WTC11 (cell line): ENCODE measurements around the gene MYO5B. TPM values are rescaled to one million over a fixed set of nuclear protein-coding genes. Genes with fewer than 3 reads are reported as not detected.

Source experiments
- ATAC-seq: fragments of 200-7000 bp; cut with Tn5 transposase; 2 replicates; pipeline ENCODE4 v1.10.0; 2021; ENCODE audit warnings: mild to moderate bottlenecking, moderate library complexity
- CTCF ChIA-PET: fragments of 300-600 bp; sonication (Branson Sonifier 250); formaldehyde crosslinking; loops from one replicate; lab custom pipeline; 2021; ENCODE audit warnings: antibody characterized with exemption; lab: Charles Lee
- POLR2A ChIA-PET: fragments of 350-600 bp; sonication (Branson Sonifier 250); formaldehyde crosslinking; loops from one replicate; lab custom pipeline; 2021; ENCODE audit warnings: antibody characterized with exemption; lab: Charles Lee
- DNase-seq: peaks from one replicate; pipeline ENCODE4 v3.0.0; 2021; ENCODE audit warnings: low spot score
- H3K27ac Mint-ChIP-seq: 2 replicates; pipeline ENCODE4 v1.8.0; 2021; ENCODE audit warnings: mixed read lengths
- H3K27me3 Mint-ChIP-seq: 2 replicates; pipeline ENCODE4 v1.8.0; 2021; ENCODE audit warnings: low read depth, mild to moderate bottlenecking, moderate library complexity, mixed read lengths
- H3K36me3 Mint-ChIP-seq: 2 replicates; pipeline ENCODE4 v1.8.0; 2021; ENCODE audit warnings: mixed read lengths
- H3K4me1 Mint-ChIP-seq: 2 replicates; pipeline ENCODE4 v1.8.0; 2022; ENCODE audit warnings: mixed read lengths
- H3K4me3 Mint-ChIP-seq: 2 replicates; pipeline ENCODE4 v1.8.0; 2021; ENCODE audit warnings: mild to moderate bottlenecking, moderate library complexity, mixed read lengths
- H3K9me3 Mint-ChIP-seq: 2 replicates; pipeline ENCODE4 v1.8.0; 2021; ENCODE audit warnings: mixed read lengths
- ATF1 ChIP-seq: sonication (generic); formaldehyde crosslinking; IDR thresholded peaks from 2 replicates; pipeline ENCODE4 v1.8.1; 2023; ENCODE audit warnings: mild to moderate bottlenecking, moderate library complexity, missing genetic modification reagents
- ATF2 ChIP-seq: sonication (generic); formaldehyde crosslinking; IDR thresholded peaks from 2 replicates; pipeline ENCODE4 v1.8.1; 2022; ENCODE audit warnings: low read depth, missing genetic modification reagents, borderline replicate concordance
- CBFB ChIP-seq: sonication (generic); formaldehyde crosslinking; IDR thresholded peaks from 2 replicates; pipeline ENCODE4 v1.8.1; 2022; ENCODE audit warnings: mild to moderate bottlenecking, low read depth, missing genetic modification reagents
- CREB1 ChIP-seq: sonication (generic); formaldehyde crosslinking; IDR thresholded peaks from 2 replicates; pipeline ENCODE4 v1.8.0; 2023; ENCODE audit warnings: mild to moderate bottlenecking, missing genetic modification reagents
- E2F4 ChIP-seq: sonication (generic); formaldehyde crosslinking; IDR thresholded peaks from 2 replicates; pipeline ENCODE4 v1.8.1; 2022; ENCODE audit warnings: low read depth, mild to moderate bottlenecking, moderate library complexity, missing genetic modification reagents, borderline replicate concordance
- GABPB1 ChIP-seq: sonication (generic); formaldehyde crosslinking; IDR thresholded peaks from 2 replicates; pipeline ENCODE4 v1.8.1; 2023; ENCODE audit warnings: mild to moderate bottlenecking, missing genetic modification reagents
- IRF1 ChIP-seq: sonication (generic); formaldehyde crosslinking; IDR thresholded peaks from 2 replicates; pipeline ENCODE4 v1.8.0; 2023; ENCODE audit warnings: missing genetic modification reagents
- IRF2 ChIP-seq: sonication (generic); formaldehyde crosslinking; IDR thresholded peaks from 2 replicates; pipeline ENCODE4 v1.8.0; 2022; ENCODE audit warnings: low read depth, missing genetic modification reagents, borderline replicate concordance
- NFATC4 ChIP-seq: fragments of 250-450 bp; sonication (Bioruptor Pico); IDR thresholded peaks from 2 replicates; pipeline ENCODE4 v1.9.0; 2021; ENCODE audit warnings: mild to moderate bottlenecking
- PRDM15 ChIP-seq: sonication (generic); formaldehyde crosslinking; IDR thresholded peaks from 2 replicates; pipeline ENCODE4 v1.8.0; 2022; ENCODE audit warnings: missing genetic modification reagents
- PREB ChIP-seq: sonication (generic); formaldehyde crosslinking; IDR thresholded peaks from 2 replicates; pipeline ENCODE4 v1.8.1; 2022; ENCODE audit warnings: mild to moderate bottlenecking, missing genetic modification reagents, moderate library complexity, borderline replicate concordance
- RORB ChIP-seq: fragments of 250-450 bp; sonication (Bioruptor Pico); IDR thresholded peaks from 2 replicates; pipeline ENCODE4 v1.9.0; 2021; ENCODE audit warnings: mild to moderate bottlenecking
- TEAD1 ChIP-seq: sonication (generic); formaldehyde crosslinking; IDR thresholded peaks from 2 replicates; pipeline ENCODE4 v1.8.0; 2022; ENCODE audit warnings: mild to moderate bottlenecking, missing genetic modification reagents
- USF1 ChIP-seq: sonication (generic); formaldehyde crosslinking; IDR thresholded peaks from 2 replicates; pipeline ENCODE4 v1.8.0; 2022; ENCODE audit warnings: mild to moderate bottlenecking, missing genetic modification reagents
- ZBTB43 ChIP-seq: sonication (generic); formaldehyde crosslinking; IDR thresholded peaks from 2 replicates; pipeline ENCODE4 v1.8.1; 2023; ENCODE audit warnings: mild to moderate bottlenecking, missing genetic modification reagents
- ZNF121 ChIP-seq: sonication (generic); formaldehyde crosslinking; IDR thresholded peaks from 2 replicates; pipeline ENCODE4 v1.8.0; 2023; ENCODE audit warnings: missing genetic modification reagents
- ZNF219 ChIP-seq: sonication (generic); formaldehyde crosslinking; IDR thresholded peaks from 2 replicates; pipeline ENCODE4 v1.8.0; 2023; ENCODE audit warnings: missing genetic modification reagents, mild to moderate bottlenecking, borderline replicate concordance
- ZNF317 ChIP-seq: sonication (generic); formaldehyde crosslinking; IDR thresholded peaks from 2 replicates; pipeline ENCODE4 v1.8.1; 2023; ENCODE audit warnings: low read depth, mild to moderate bottlenecking, moderate library complexity, missing genetic modification reagents, borderline replicate concordance
- ZNF532 ChIP-seq: fragments of 250-450 bp; sonication (Bioruptor Pico); IDR thresholded peaks from 2 replicates; pipeline ENCODE4 v1.9.0; 2021; ENCODE audit warnings: mild to moderate bottlenecking, borderline replicate concordance
- total RNA-seq: library from RNA; stranded (reverse); gene quantifications from 3 replicates; pipeline ENCODE4 v1.2.3, GENCODE V29; 2021

The MYO5B gene
- total RNA-seq, 1 experiment from 2014 or later, result 8.7 TPM

GRCh38 chr18:49847524-49847923, 347.4 kb downstream of the MYO5B start:
- peaks cover 24% of the 10 kb centered on the region for H3K4me1 Mint-ChIP-seq
- TF ChIP-seq ZNF219 (no peak), ZBTB43 (no peak), RORB (CRISPR knock-in tag) (no peak), USF1 (CRISPR knock-in tag) (no peak), ATF1 (CRISPR knock-in tag) (no peak), NFATC4 (CRISPR knock-in tag) (no peak), E2F4 (no peak), TEAD1 (no peak), ATF2 (CRISPR knock-in tag) (no peak), ZNF532 (CRISPR knock-in tag) (no peak)
- no peak overlapping the region for H3K27ac Mint-ChIP-seq

GRCh38 chr18:49846718-49847470, 348.1 kb downstream of the MYO5B start:
- POLR2A ChIA-PET, result no interaction called here
- no peak overlapping the region for H3K4me3 Mint-ChIP-seq
- H3K27ac Mint-ChIP-seq, result no peak overlapping the region
- H3K27me3 Mint-ChIP-seq, result no peaks in the 10 kb centered on the region
- peaks cover 24% of the 10 kb centered on the region for H3K4me1 Mint-ChIP-seq
- ATAC-seq (no peak), DNase-seq (no peak)
- CTCF ChIA-PET, result interaction anchor here (0.9 to 3.0 kb wide), 3 partner anchors 12 to 336 kb away, joined by 3 to 21 read pairs (median 4); no protein-coding TSS in a partner anchor
- no peaks in the 10 kb centered on the region for H3K9me3 Mint-ChIP-seq
- H3K36me3 Mint-ChIP-seq, result no peaks in the 10 kb centered on the region
- TF ChIP-seq IRF2 (CRISPR knock-in tag), result no peak
- no peak for TF ChIP-seq ZNF121 (CRISPR knock-in tag)
- no peak for TF ChIP-seq CREB1 (CRISPR knock-in tag)
- TF ChIP-seq GABPB1 (CRISPR knock-in tag), result no peak
- no peak for TF ChIP-seq CBFB (CRISPR knock-in tag)
- TF ChIP-seq PRDM15, result no peak
- TF ChIP-seq IRF1 (CRISPR knock-in tag), result no peak
- no peak for TF ChIP-seq ZNF317 (CRISPR knock-in tag)
- no peak for TF ChIP-seq PREB

More at GRCh38 chr18:49847524-49847923, 347.4 kb downstream of the MYO5B start:
- no peak for ATAC-seq
- H3K9me3 Mint-ChIP-seq, result no peaks in the 10 kb centered on the region
- CTCF ChIA-PET, result interaction anchor here (0.9 to 3.0 kb wide), 2 partner anchors 12 to 15 kb away, joined by 4 to 21 read pairs; no protein-coding TSS in a partner anchor
- no peak for DNase-seq
- POLR2A ChIA-PET, result no interaction called here
- H3K4me3 Mint-ChIP-seq, result no peak overlapping the region
- no peaks in the 10 kb centered on the region for H3K27me3 Mint-ChIP-seq
- no peaks in the 10 kb centered on the region for H3K36me3 Mint-ChIP-seq
